ENCODE results near the gene ADIPOR1.
A peak's percentile ranks its signal among the peaks of the same experiment; 100 is the strongest.
"Not testable (repeated sequence)": the region's sequence is repeated elsewhere in the genome, so short reads cannot be mapped to it uniquely, and the experiment has no call there.

Gene ADIPOR1

GRCh38 chr1:202998836-202999750 lies 41.0 kb upstream of the ADIPOR1 start:
- DNase-seq (ENCODE audit: low read depth): peak; percentile 74
- TF ChIP-seq, protein P1, sequence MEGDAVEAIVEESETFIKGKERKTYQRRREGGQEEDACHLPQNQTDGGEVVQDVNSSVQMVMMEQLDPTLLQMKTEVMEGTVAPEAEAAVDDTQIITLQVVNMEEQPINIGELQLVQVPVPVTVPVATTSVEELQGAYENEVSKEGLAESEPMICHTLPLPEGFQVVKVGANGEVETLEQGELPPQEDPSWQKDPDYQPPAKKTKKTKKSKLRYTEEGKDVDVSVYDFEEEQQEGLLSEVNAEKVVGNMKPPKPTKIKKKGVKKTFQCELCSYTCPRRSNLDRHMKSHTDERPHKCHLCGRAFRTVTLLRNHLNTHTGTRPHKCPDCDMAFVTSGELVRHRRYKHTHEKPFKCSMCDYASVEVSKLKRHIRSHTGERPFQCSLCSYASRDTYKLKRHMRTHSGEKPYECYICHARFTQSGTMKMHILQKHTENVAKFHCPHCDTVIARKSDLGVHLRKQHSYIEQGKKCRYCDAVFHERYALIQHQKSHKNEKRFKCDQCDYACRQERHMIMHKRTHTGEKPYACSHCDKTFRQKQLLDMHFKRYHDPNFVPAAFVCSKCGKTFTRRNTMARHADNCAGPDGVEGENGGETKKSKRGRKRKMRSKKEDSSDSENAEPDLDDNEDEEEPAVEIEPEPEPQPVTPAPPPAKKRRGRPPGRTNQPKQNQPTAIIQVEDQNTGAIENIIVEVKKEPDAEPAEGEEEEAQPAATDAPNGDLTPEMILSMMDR (conservative IDR thresholded peaks at IDR 0.05; ENCODE audit: low read depth, low read length): peak; percentile 73
- H3K4me3 ChIP-seq (ENCODE audit: low read depth, low read length): no peak overlapping the region

DNA sequence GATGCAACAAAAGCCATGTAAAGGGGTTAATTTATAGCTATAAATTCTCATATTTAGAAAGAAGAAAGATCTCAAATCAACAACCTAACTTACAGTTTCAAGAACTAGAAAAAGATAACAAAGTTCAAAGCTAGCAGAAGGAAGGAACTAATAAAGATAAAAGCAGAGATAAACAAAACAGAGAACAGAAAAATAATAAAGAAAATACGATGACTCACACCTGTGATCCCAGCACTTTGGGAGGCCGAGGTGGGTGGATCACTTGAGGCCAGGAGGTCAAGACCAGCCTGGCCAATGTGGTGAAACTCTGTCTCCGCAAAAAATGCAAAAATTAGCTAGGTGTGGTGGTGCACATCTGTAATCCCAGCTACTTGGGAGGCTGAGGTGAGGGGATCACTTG lies 36.6 kb upstream of the ADIPOR1 start:
- TF ChIP-seq, protein P1 (conservative IDR thresholded peaks at IDR 0.05; ENCODE audit: low read depth, low read length): no peak
- no peak overlapping the region for H3K4me3 ChIP-seq (ENCODE audit: low read depth, low read length)
- DNase-seq (ENCODE audit: low read depth): no peak

DNA sequence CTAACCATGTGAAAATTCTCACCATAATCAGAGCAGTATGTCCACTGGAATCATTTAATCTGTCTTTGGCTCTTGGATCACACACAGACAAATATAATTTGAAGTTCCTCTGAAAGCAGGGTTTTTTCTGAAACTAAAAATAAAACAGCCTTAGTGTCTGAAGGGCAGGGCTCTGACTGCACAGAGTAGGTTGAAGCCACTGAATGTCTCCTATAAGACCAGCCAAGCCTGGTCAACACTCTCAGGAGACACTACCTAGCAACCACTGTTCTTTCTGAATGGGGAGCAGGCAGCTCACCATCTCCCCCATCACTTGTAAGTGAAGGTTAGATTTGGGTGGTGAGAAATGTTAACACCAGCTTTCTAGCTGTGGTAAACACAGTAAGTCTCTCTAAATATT lies 33.0 kb upstream of the ADIPOR1 start:
- H3K4me3 ChIP-seq (ENCODE audit: low read depth, low read length): no peak overlapping the region
- no peak for DNase-seq (ENCODE audit: low read depth)
- TF ChIP-seq, protein P1 (conservative IDR thresholded peaks at IDR 0.05; ENCODE audit: low read depth, low read length): no peak

DNA sequence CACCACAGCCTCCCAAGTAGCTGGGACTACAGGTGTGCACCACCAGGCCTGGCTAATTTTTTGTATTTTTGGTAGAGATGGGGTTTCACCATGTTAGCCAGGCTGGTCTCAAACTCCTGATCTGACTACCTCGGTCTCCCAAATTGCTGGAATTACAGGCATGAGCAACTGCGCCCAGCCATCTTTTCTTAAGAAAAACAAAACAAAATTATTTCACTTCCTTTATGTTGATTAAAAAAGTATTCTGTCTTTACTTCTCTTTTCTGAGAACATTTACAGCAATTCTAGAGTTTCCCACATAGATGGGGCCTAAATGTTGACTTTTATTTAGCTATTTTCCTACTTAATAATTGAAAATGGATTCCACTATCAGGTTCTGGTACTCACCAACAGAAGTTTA lies 31.8 kb upstream of the ADIPOR1 start:
- DNase-seq (ENCODE audit: low read depth): no peak
- TF ChIP-seq, protein P1 (conservative IDR thresholded peaks at IDR 0.05; ENCODE audit: low read depth, low read length): no peak
- no peak overlapping the region for H3K4me3 ChIP-seq (ENCODE audit: low read depth, low read length)

DNA sequence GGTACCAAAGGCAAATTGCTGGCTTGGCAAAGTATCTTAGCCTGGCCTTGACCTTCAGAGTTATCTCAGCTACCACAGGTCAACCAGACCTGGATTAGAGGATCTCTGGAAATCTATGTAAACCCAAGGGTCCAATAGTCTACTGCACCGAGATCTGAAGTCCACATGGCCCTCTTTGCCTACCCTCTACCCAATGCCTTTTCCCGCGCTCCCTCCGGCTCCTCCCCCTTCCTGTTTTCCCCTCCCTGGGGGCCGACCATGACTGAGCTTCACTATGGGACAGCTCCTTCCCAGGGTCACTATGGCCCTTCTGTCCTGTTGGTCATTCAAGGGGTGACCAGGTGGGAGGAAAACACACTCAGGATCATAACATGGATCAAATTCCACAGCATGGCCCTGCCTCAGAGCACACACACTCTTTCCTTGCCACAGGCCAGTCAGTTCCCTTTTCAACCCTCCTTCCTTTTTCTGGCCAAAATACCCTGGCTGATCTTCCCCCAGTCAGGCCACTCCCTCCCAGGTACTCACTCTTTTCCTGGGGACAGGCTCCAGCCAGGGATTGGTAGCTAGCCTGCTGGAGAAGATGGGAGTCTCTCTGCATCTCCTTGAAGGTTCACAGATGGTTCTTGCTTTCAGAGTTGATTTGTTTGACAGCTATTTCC lies 29.9 kb upstream of the ADIPOR1 start:
- TF ChIP-seq, protein P1 (conservative IDR thresholded peaks at IDR 0.05; ENCODE audit: low read depth, low read length): no peak
- no peak for DNase-seq (ENCODE audit: low read depth)
- no peak overlapping the region for H3K4me3 ChIP-seq (ENCODE audit: low read depth, low read length)

DNA sequence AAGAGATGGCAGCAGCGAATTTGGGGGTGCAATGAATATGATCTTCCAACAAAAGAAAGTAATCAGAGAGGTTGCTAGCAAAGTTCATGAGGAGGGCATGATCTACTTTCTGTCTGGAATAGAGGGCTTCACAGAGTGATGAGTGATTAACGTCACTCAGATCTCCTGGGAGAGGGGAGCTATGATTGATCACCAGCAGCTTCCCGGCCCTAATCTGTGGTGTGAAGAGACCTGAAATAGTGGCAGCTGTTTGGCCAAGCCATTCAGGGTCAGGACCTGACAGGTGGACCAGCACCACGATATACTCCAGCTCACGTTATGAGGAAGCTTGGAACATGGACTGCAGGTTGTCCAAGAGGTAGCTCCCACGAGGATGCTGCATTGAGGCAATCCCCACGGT lies 29.1 kb upstream of the ADIPOR1 start:
- no peak overlapping the region for H3K4me3 ChIP-seq (ENCODE audit: low read depth, low read length)
- TF ChIP-seq, protein P1 (conservative IDR thresholded peaks at IDR 0.05; ENCODE audit: low read depth, low read length): no peak
- no peak for DNase-seq (ENCODE audit: low read depth)

GRCh38 chr1:202986120-202986519 lies 28.0 kb upstream of the ADIPOR1 start:
- not testable (repeated sequence) for DNase-seq (ENCODE audit: low read depth); H3K4me3 ChIP-seq (ENCODE audit: low read depth, low read length)

Measured in choroid plexus epithelial cell (primary cell).